ENCODE data around the gene CCDC124. TPM values are rescaled to one million over a fixed set of nuclear protein-coding genes. Genes with fewer than 3 reads are reported as not detected.

The CCDC124 gene
- total and polyA plus RNA-seq, 2 of the 4 experiments (the other 2 are of a cell fraction) = 30.1 to 112 TPM

DNA sequence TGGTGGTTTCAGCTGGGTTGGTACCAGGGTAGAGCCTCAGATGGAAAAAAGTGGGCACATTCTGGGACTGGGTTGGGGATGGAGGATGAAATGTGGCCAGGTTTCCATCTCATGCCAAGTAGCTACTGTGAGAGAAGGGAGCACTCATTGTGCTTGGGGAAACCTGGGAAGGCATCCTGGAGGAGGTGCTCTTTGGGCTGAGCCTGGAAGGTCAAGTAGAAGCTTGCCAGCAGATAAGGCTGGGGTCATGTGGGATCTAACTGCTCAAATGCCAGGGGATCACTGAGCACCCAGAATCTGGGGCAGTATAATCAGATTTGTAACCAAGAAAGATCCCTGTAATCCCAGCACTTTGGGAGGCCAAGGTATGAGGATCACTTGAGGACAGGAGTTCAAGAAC, 25.1 kb downstream of the CCDC124 start:
- Histone ChIP-seq H4K5ac (ENCODE audit: low read depth, low read length) (no peak overlapping the region), H3K27me3 (ENCODE audit: control insufficient read depth, insufficient read depth, low read length) (peaks cover 48% of the 10 kb centered on the region), H2BK5ac (ENCODE audit: low read depth, low read length, poor library complexity, severe bottlenecking) (no peak overlapping the region), H3K4me1 (ENCODE audit: control insufficient read depth, insufficient read depth, low read length) (no peaks in the 10 kb centered on the region), H3K79me1 (ENCODE audit: low read depth in 1 of 2, low read length in 2 of 2) (no peaks in the 10 kb centered on the region), H3K9me1 (ENCODE audit: insufficient read depth, low read length) (no peaks in the 10 kb centered on the region), H3K27ac (ENCODE audit: insufficient read depth, low read length) (no peak overlapping the region), H3K9me3 (ENCODE audit: control insufficient read depth, insufficient read depth, low read length) (no peaks in the 10 kb centered on the region; the same call in 1 of the 2 replicates), H2BK20ac (ENCODE audit: low read depth, low read length) (no peak overlapping the region), H2AK9ac (replicated peaks; ENCODE audit: low read depth, low read length, poor library complexity) (no peak overlapping the region), H3K36me3 (ENCODE audit: control insufficient read depth, insufficient read depth, low read length) (no peaks in the 10 kb centered on the region), H3K4ac (ENCODE audit: low read depth, low read length) (no peak overlapping the region), H3K23ac (ENCODE audit: low read depth, low read length) (no peak overlapping the region), H2BK120ac (ENCODE audit: low read depth, low read length) (no peak overlapping the region), H4K20me1 (ENCODE audit: insufficient read depth, low read length) (no peaks in the 10 kb centered on the region), H3K56ac (ENCODE audit: extremely low read depth, insufficient read depth, low read length) (no peak overlapping the region), H4K91ac (ENCODE audit: insufficient read depth, low read depth, low read length) (no peak overlapping the region), H2AFZ (replicated peaks; ENCODE audit: low read length, poor library complexity) (no peak overlapping the region), H3K4me3 (ENCODE audit: insufficient read depth, low read depth, low read length) (no peak overlapping the region), H2AK5ac (ENCODE audit: low read depth, low read length) (no peak overlapping the region), H3K18ac (ENCODE audit: low read depth, low read length) (no peak overlapping the region), H2BK15ac (ENCODE audit: low read depth, low read length) (no peak overlapping the region), H3K4me2 (ENCODE audit: low read depth, low read length) (no peak overlapping the region), H4K8ac (ENCODE audit: low read depth in 2 of 2, low read length in 2 of 2) (no peak overlapping the region), H3K14ac (replicated peaks; ENCODE audit: low read depth, low read length) (no peak overlapping the region), H3K9ac (ENCODE audit: low read depth, low read length) (no peak overlapping the region)
- intact Hi-C loops (cut with micrococcal nuclease) = no loop called here
- POLR2A ChIA-PET (ENCODE audit: unreplicated experiment) = no interaction called here
- CTCF ChIA-PET = no interaction called here
- DNase-seq = no peak
- in situ Hi-C loops (cut with MboI; ENCODE audit: low sequenced_read_pairs) = no loop called here
- dilution Hi-C loops (cut with HindIII; ENCODE audit: low sequenced_read_pairs, unreplicated experiment) = no loop called here
- TF ChIP-seq, protein P1, sequence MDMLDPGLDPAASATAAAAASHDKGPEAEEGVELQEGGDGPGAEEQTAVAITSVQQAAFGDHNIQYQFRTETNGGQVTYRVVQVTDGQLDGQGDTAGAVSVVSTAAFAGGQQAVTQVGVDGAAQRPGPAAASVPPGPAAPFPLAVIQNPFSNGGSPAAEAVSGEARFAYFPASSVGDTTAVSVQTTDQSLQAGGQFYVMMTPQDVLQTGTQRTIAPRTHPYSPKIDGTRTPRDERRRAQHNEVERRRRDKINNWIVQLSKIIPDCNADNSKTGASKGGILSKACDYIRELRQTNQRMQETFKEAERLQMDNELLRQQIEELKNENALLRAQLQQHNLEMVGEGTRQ (IDR thresholded peaks at IDR 0.05; ENCODE audit: low read depth, low read length) = no peak
- no TSS peak for BruUV-seq (replicated peaks)
- no peak for ATAC-seq (ENCODE audit: low read depth)

Data from IMR-90 (cell line).